CD4-positive, alpha-beta memory T cell (primary cell): ENCODE results near the gene ZSCAN23. TPM values are rescaled to one million over a fixed set of nuclear protein-coding genes. Genes with fewer than 3 reads are reported as not detected.

ENCODE experiments used
- CTCF ChIA-PET: fragments of 350-600 bp; sonication (Branson Sonifier 250); formaldehyde crosslinking; loops from one replicate; lab custom pipeline; 2021; ENCODE audit warnings: inconsistent platforms; ENCODE audit not compliant: partially characterized antibody; lab: Charles Lee
- POLR2A ChIA-PET: fragments of 350-600 bp; sonication (Branson Sonifier 250); formaldehyde crosslinking; loops from one replicate; lab custom pipeline; 2021; ENCODE audit not compliant: partially characterized antibody; lab: Charles Lee
- DNase-seq, 5 donors: peaks; one replicate each; pipeline versions ENCODE4 v3.0.0 to v3.0.0-alpha.2; 2020 to 2022; ENCODE audit warnings: mixed read lengths in 1 of 5
- H3K27ac ChIP-seq: one replicate; pipeline ENCODE4 v1.7.0; 2013; ENCODE audit warnings: low read depth, low read length
- H3K27me3 ChIP-seq: 2 replicates; pipeline ENCODE4 v1.7.0; 2013; ENCODE audit warnings: mild to moderate bottlenecking, low read length, moderate library complexity; ENCODE audit not compliant: insufficient read depth
- H3K36me3 ChIP-seq: 2 replicates; pipeline ENCODE4 v1.7.0; 2013; ENCODE audit warnings: mild to moderate bottlenecking, low read length, moderate library complexity; ENCODE audit not compliant: insufficient read depth
- H3K4me1 ChIP-seq: 2 replicates; pipeline ENCODE4 v1.7.0; 2013; ENCODE audit warnings: mild to moderate bottlenecking, low read length, moderate library complexity; ENCODE audit not compliant: insufficient read depth
- H3K4me3 ChIP-seq, 2 donors: one replicate each; pipeline ENCODE4 v1.7.0; 2013; ENCODE audit warnings: low read length in 2 of 2, mild to moderate bottlenecking in 1 of 2
- H3K9me3 ChIP-seq, 2 donors: one replicate each; pipeline ENCODE4 v1.7.0; 2013; ENCODE audit warnings: low read length in 2 of 2, control low read depth in 1 of 2; ENCODE audit not compliant: control insufficient read depth in 1 of 2
- H3K27ac Mint-ChIP-seq, 7 donors: one replicate each; pipeline ENCODE4 v1.8.0; 2020 to 2021; ENCODE audit warnings: mixed read lengths in 7 of 7, mild to moderate bottlenecking in 6 of 7, inconsistent platforms in 3 of 7, moderate library complexity in 3 of 7
- H3K27me3 Mint-ChIP-seq, 2 donors: one replicate each; pipeline ENCODE4 v1.8.0; 2020 to 2021; ENCODE audit warnings: mixed read lengths in 2 of 2
- H3K36me3 Mint-ChIP-seq, 2 donors: one replicate each; pipeline ENCODE4 v1.8.0; 2020 to 2021; ENCODE audit warnings: mixed read lengths in 2 of 2, inconsistent platforms in 1 of 2, mild to moderate bottlenecking in 1 of 2
- H3K4me1 Mint-ChIP-seq, 4 donors: one replicate each; pipeline ENCODE4 v1.8.0; 2020 to 2021; ENCODE audit warnings: mixed read lengths in 4 of 4, mild to moderate bottlenecking in 1 of 4
- H3K4me3 Mint-ChIP-seq, 8 donors: one replicate each; pipeline ENCODE4 v1.8.0; 2020 to 2021; ENCODE audit warnings: mixed read lengths in 8 of 8, mild to moderate bottlenecking in 7 of 8, moderate library complexity in 6 of 8, inconsistent platforms in 3 of 8
- H3K9me3 Mint-ChIP-seq, 8 donors: one replicate each; pipeline ENCODE4 v1.8.0; 2020 to 2021; ENCODE audit warnings: mixed read lengths in 8 of 8, mild to moderate bottlenecking in 5 of 8, inconsistent platforms in 3 of 8, moderate library complexity in 1 of 8
- intact Hi-C: fragments of 100-400 bp; cut with micrococcal nuclease; formaldehyde crosslinking; loops from one replicate; pipeline ENCODE4 v1.15.1; 2023
- polyA plus RNA-seq, 2 donors: library from polyadenylated mRNA; unstranded; fragments of 300-500 nt; fragmentation: Illumina TruSeq; gene quantifications; one replicate each; pipeline ENCODE4 v1.2.3, GENCODE V29; 2021
- total RNA-seq, 2 experiments: library from RNA; stranded (reverse); gene quantifications; one replicate each; pipeline ENCODE4 v1.2.3, GENCODE V29; 2021

ZSCAN23 gene
- total RNA-seq (1 to 10 TPM; 1.1 to 1.7 TPM), polyA plus RNA-seq (not detected)

GRCh38 chr6:28443112-28443773 is at the start of gene ZSCAN23:
ZSCAN23 (minus strand) TSS chr6:28443491; CDS start chr6:28436266, 7,225 bp downstream.
- Mint-ChIP-seq H3K4me1 (peaks cover 13 to 25% (median 16%) of the 10 kb centered on the region in 4 donors), H3K9me3 (peaks cover 2 to 20% (median 8%) of the 10 kb centered on the region in 8 donors), H3K4me3 (peak within 1 kb of the TSS; percentile 92 to 99 (median 95)), H3K27ac (peak within 1 kb of the TSS; percentile 91 to 97 (median 96)), H3K36me3 (peaks cover 0 to 6% of the 10 kb centered on the region in 2 donors), H3K27me3 (peaks cover 30 to 37% of the 10 kb centered on the region in 2 donors)
- intact Hi-C loops = loop anchor here (1.0 kb wide), 1 partner anchor 44 kb away; the partner anchor contains the start of gene ZSCAN12
- DNase-seq = peak; percentile 86 to 92 (median 89)
- Histone ChIP-seq H3K36me3 (no peaks in the 10 kb centered on the region), H3K9me3 (no peaks in the 10 kb centered on the region), H3K4me3 (peak within 1 kb of the TSS; percentile 19 to 53), H3K4me1 (peaks cover 15% of the 10 kb centered on the region), H3K27ac (no peak within 1 kb of the TSS), H3K27me3 (peaks cover 14% of the 10 kb centered on the region)
- ChIA-PET POLR2A (interaction anchor here (2.2 kb wide), 1 partner anchor 44 kb away, joined by 5 read pairs; the partner anchor contains the start of gene ZSCAN12), CTCF (no interaction called here)

GRCh38 chr6:28491984-28492317 is 48.7 kb upstream of the ZSCAN23 start:
- Mint-ChIP-seq H3K9me3 (peaks cover 0 to 4% (median 0%) of the 10 kb centered on the region in 8 donors), H3K36me3 (no peaks in the 10 kb centered on the region), H3K4me3 (no peak overlapping the region), H3K27me3 (peaks cover 31 to 48% of the 10 kb centered on the region in 2 donors), H3K4me1 (peaks cover 6 to 18% (median 11%) of the 10 kb centered on the region in 4 donors), H3K27ac (no peak overlapping the region)
- peaks cover 12% of the 10 kb centered on the region for H3K27me3 ChIP-seq
- H3K9me3 ChIP-seq = no peaks in the 10 kb centered on the region
- ChIA-PET POLR2A (no interaction called here), CTCF (no interaction called here)
- peaks cover 6% of the 10 kb centered on the region for H3K4me1 ChIP-seq
- no peak for DNase-seq
- H3K36me3 ChIP-seq = no peaks in the 10 kb centered on the region
- H3K27ac ChIP-seq = no peak overlapping the region
- no peak overlapping the region for H3K4me3 ChIP-seq
- intact Hi-C loops = no loop called here

GRCh38 chr6:28490205-28490890 is 47.1 kb upstream of the ZSCAN23 start:
- Mint-ChIP-seq H3K36me3 (no peaks in the 10 kb centered on the region), H3K9me3 (peaks cover 0 to 6% (median 2%) of the 10 kb centered on the region in 8 donors), H3K27me3 (peaks cover 36 to 57% of the 10 kb centered on the region in 2 donors), H3K4me1 (peaks cover 6 to 18% (median 11%) of the 10 kb centered on the region in 4 donors), H3K4me3 (peak overlapping the region; percentile 46 to 82 (median 74)), H3K27ac (peak overlapping the region in 2 of 7 donors; percentile 5 to 51)
- Histone ChIP-seq H3K4me3 (no peak overlapping the region), H3K27ac (no peak overlapping the region), H3K36me3 (no peaks in the 10 kb centered on the region), H3K4me1 (peaks cover 6% of the 10 kb centered on the region), H3K27me3 (peaks cover 13% of the 10 kb centered on the region), H3K9me3 (no peaks in the 10 kb centered on the region)
- POLR2A ChIA-PET = no interaction called here
- CTCF ChIA-PET = no interaction called here
- peak in 1 of 5 donors; percentile 9 for DNase-seq
- intact Hi-C loops = no loop called here

- peak in 2 of 5 donors; percentile 16 to 19 for DNase-seq
- H3K27ac ChIP-seq = no peak overlapping the region
- Mint-ChIP-seq H3K27ac (peak overlapping the region in 4 of 7 donors; percentile 5 to 65 (median 50)), H3K9me3 (peaks cover 0 to 10% (median 5%) of the 10 kb centered on the region in 8 donors), H3K4me1 (peaks cover 6 to 18% (median 11%) of the 10 kb centered on the region in 4 donors), H3K36me3 (no peaks in the 10 kb centered on the region), H3K27me3 (peaks cover 37 to 63% of the 10 kb centered on the region in 2 donors), H3K4me3 (peak overlapping the region; percentile 46 to 82 (median 74))
- no peak overlapping the region for H3K4me3 ChIP-seq
- intact Hi-C loops = no loop called here
- peaks cover 17% of the 10 kb centered on the region for H3K27me3 ChIP-seq
- no peaks in the 10 kb centered on the region for H3K36me3 ChIP-seq
- H3K9me3 ChIP-seq = no peaks in the 10 kb centered on the region
- POLR2A ChIA-PET = no interaction called here
- CTCF ChIA-PET = no interaction called here
- H3K4me1 ChIP-seq = peaks cover 6% of the 10 kb centered on the region
Observed at GRCh38 chr6:28489366-28490204, 46.3 kb upstream of the ZSCAN23 start.

GRCh38 chr6:28488916-28489365 is 45.6 kb upstream of the ZSCAN23 start:
- CTCF ChIA-PET = no interaction called here
- peak in 2 of 5 donors; percentile 18 to 20 for DNase-seq
- H3K36me3 ChIP-seq = no peaks in the 10 kb centered on the region
- Mint-ChIP-seq H3K4me1 (peaks cover 6 to 18% (median 11%) of the 10 kb centered on the region in 4 donors), H3K9me3 (peaks cover 0 to 10% (median 5%) of the 10 kb centered on the region in 8 donors), H3K4me3 (peak overlapping the region in 7 of 8 donors; percentile 52 to 82 (median 72)), H3K27ac (peak overlapping the region in 1 of 7 donors; percentile 51), H3K36me3 (no peaks in the 10 kb centered on the region), H3K27me3 (peaks cover 37 to 63% of the 10 kb centered on the region in 2 donors)
- no peaks in the 10 kb centered on the region for H3K9me3 ChIP-seq
- H3K27ac ChIP-seq = no peak overlapping the region
- H3K4me1 ChIP-seq = peaks cover 6% of the 10 kb centered on the region
- POLR2A ChIA-PET = no interaction called here
- H3K4me3 ChIP-seq = no peak overlapping the region
- intact Hi-C loops = no loop called here
- peaks cover 17% of the 10 kb centered on the region for H3K27me3 ChIP-seq

GRCh38 chr6:28486988-28487742 is 43.9 kb upstream of the ZSCAN23 start:
- no peaks in the 10 kb centered on the region for H3K36me3 Mint-ChIP-seq
- peaks cover 17% of the 10 kb centered on the region for H3K27me3 ChIP-seq

More at GRCh38 chr6:28486988-28487742, 43.9 kb upstream of the ZSCAN23 start:
- Mint-ChIP-seq H3K4me3 (no peak overlapping the region), H3K9me3 (peaks cover 0 to 10% (median 5%) of the 10 kb centered on the region in 8 donors), H3K27ac (no peak overlapping the region), H3K27me3 (peaks cover 42 to 66% of the 10 kb centered on the region in 2 donors), H3K4me1 (peaks cover 6 to 18% (median 11%) of the 10 kb centered on the region in 4 donors)
- ChIA-PET CTCF (no interaction called here), POLR2A (no interaction called here)
- no peaks in the 10 kb centered on the region for H3K9me3 ChIP-seq
- H3K36me3 ChIP-seq = no peaks in the 10 kb centered on the region
- H3K27ac ChIP-seq = no peak overlapping the region
- intact Hi-C loops = no loop called here
- DNase-seq = no peak
- H3K4me3 ChIP-seq = no peak overlapping the region
- H3K4me1 ChIP-seq = peaks cover 6% of the 10 kb centered on the region
